HK-2 (cell line): ENCODE results near the gene RNGTT.

Experiments
- DNase-seq: peaks from one replicate; pipeline ENCODE4 v3.0.0-alpha.2; 2018; ENCODE audit not compliant: unreplicated experiment

The RNGTT gene

GRCh38 chr6:88588938-88589337 is 374.5 kb downstream of the RNGTT start:
- no peak for DNase-seq

GRCh38 chr6:88587150-88587520 is 376.3 kb downstream of the RNGTT start:
- DNase-seq = no peak

GRCh38 chr6:88586371-88587149 is 376.9 kb downstream of the RNGTT start:
- no peak for DNase-seq

- DNase-seq = no peak
These were observed 378.1 kb downstream of the RNGTT start for GRCh38 chr6:88585276-88585692.

- no peak for DNase-seq
These were observed 378.7 kb downstream of the RNGTT start for GRCh38 chr6:88584581-88585275.

GRCh38 chr6:88577461-88577860 is 386.0 kb downstream of the RNGTT start:
- DNase-seq = no peak

- no peak for DNase-seq
These were observed 387.9 kb downstream of the RNGTT start for GRCh38 chr6:88575536-88575935.

- DNase-seq = no peak
These were observed 388.8 kb downstream of the RNGTT start for GRCh38 chr6:88574651-88575050.

GRCh38 chr6:88574031-88574430 is 389.4 kb downstream of the RNGTT start:
- DNase-seq = no peak

GRCh38 chr6:88573561-88573960 is 389.9 kb downstream of the RNGTT start:
- no peak for DNase-seq

GRCh38 chr6:88572449-88573139 is 390.8 kb downstream of the RNGTT start:
- no peak for DNase-seq

- DNase-seq = no peak
These were observed 393.5 kb downstream of the RNGTT start for GRCh38 chr6:88569959-88570358.

- no peak for DNase-seq
These were observed 395.7 kb downstream of the RNGTT start for GRCh38 chr6:88567696-88568095.

GRCh38 chr6:88566746-88567534 is 396.5 kb downstream of the RNGTT start:
- DNase-seq = no peak

GRCh38 chr6:88565836-88566235 is 397.6 kb downstream of the RNGTT start:
- no peak for DNase-seq

GRCh38 chr6:88565409-88565811 is 398.0 kb downstream of the RNGTT start:
- no peak for DNase-seq

GRCh38 chr6:88563277-88563625 is 400.2 kb downstream of the RNGTT start:
- DNase-seq = no peak

GRCh38 chr6:88562353-88563276 is 400.8 kb downstream of the RNGTT start:
- DNase-seq = no peak

- DNase-seq = no peak
These were observed 401.5 kb downstream of the RNGTT start for GRCh38 chr6:88561954-88562315.

GRCh38 chr6:88561034-88561953 is 402.1 kb downstream of the RNGTT start:
- no peak for DNase-seq
